Mononuclear cell (primary cell): ENCODE data around the gene PCDHB15. TPM values are rescaled to one million over a fixed set of nuclear protein-coding genes. Genes with fewer than 3 reads are reported as not detected.

ENCODE experiments used
- total RNA-seq: library from RNA; depleted of rRNA; stranded (reverse); fragments of >200 nt; gene quantifications from one replicate; pipeline ENCODE4 v1.2.3, GENCODE V29; 2012

Gene PCDHB15
- total RNA-seq, 1 donor: not detected

Other genes starting within 250 kb of the PCDHB15 start
- gene PCDHB1, start 194.0 kb upstream of the PCDHB15 start, total RNA-seq: under 0.01 TPM
- 0.10 TPM for gene PCDHB2, start 150.8 kb upstream of the PCDHB15 start, total RNA-seq
- gene PCDHB3, start 144.9 kb upstream of the PCDHB15 start, total RNA-seq: under 0.01 TPM
- not detected for gene PCDHB4, start 123.6 kb upstream of the PCDHB15 start, total RNA-seq
- gene PCDHB5, start 110.2 kb upstream of the PCDHB15 start, total RNA-seq: 0.10 TPM
- gene PCDHB6, start 95.3 kb upstream of the PCDHB15 start, total RNA-seq: not detected
- under 0.01 TPM for gene PCDHB7, start 72.8 kb upstream of the PCDHB15 start, total RNA-seq
- not detected for gene PCDHB8, start 67.6 kb upstream of the PCDHB15 start, total RNA-seq
- not detected for gene PCDHB16, start 63.0 kb upstream of the PCDHB15 start, total RNA-seq
- 0.31 TPM for gene PCDHB9, start 58.2 kb upstream of the PCDHB15 start, total RNA-seq
- not detected for gene PCDHB10, start 53.0 kb upstream of the PCDHB15 start, total RNA-seq
- not detected for gene PCDHB11, start 45.8 kb upstream of the PCDHB15 start, total RNA-seq
- not detected for gene PCDHB12, start 36.7 kb upstream of the PCDHB15 start, total RNA-seq
- not detected for gene PCDHB13, start 31.5 kb upstream of the PCDHB15 start, total RNA-seq
- gene PCDHB14, start 22.1 kb upstream of the PCDHB15 start, total RNA-seq: not detected
- 0.73 TPM for gene SLC25A2, start 58.7 kb downstream of the PCDHB15 start, total RNA-seq
- 76.5 TPM for gene TAF7, start 75.4 kb downstream of the PCDHB15 start, total RNA-seq
- not detected for gene PCDHGA1, start 85.1 kb downstream of the PCDHB15 start, total RNA-seq
- not detected for gene PCDHGA2, start 93.4 kb downstream of the PCDHB15 start, total RNA-seq
- gene PCDHGA3, start 98.4 kb downstream of the PCDHB15 start, total RNA-seq: 0.10 TPM
- gene PCDHGB1, start 104.7 kb downstream of the PCDHB15 start, total RNA-seq: not detected
- gene PCDHGA4, start 109.6 kb downstream of the PCDHB15 start, total RNA-seq: 0.21 TPM
- 0.63 TPM for gene PCDHGB2, start 114.6 kb downstream of the PCDHB15 start, total RNA-seq
- gene PCDHGA5, start 118.8 kb downstream of the PCDHB15 start, total RNA-seq: 0.21 TPM
- 0.63 TPM for gene PCDHGB3, start 124.8 kb downstream of the PCDHB15 start, total RNA-seq
- gene PCDHGA6, start 128.5 kb downstream of the PCDHB15 start, total RNA-seq: 0.10 TPM
- 0.42 TPM for gene PCDHGA7, start 137.3 kb downstream of the PCDHB15 start, total RNA-seq
- 0.31 TPM for gene PCDHGB4, start 142.3 kb downstream of the PCDHB15 start, total RNA-seq
- gene PCDHGA8, start 147.2 kb downstream of the PCDHB15 start, total RNA-seq: 0.10 TPM
- gene PCDHGB5, start 152.6 kb downstream of the PCDHB15 start, total RNA-seq: 0.84 TPM
- gene PCDHGA9, start 157.4 kb downstream of the PCDHB15 start, total RNA-seq: 0.42 TPM
- 0.63 TPM for gene PCDHGB6, start 162.6 kb downstream of the PCDHB15 start, total RNA-seq
- 0.52 TPM for gene PCDHGA10, start 167.6 kb downstream of the PCDHB15 start, total RNA-seq
- 0.31 TPM for gene PCDHGB7, start 172.3 kb downstream of the PCDHB15 start, total RNA-seq
- gene PCDHGA11, start 175.7 kb downstream of the PCDHB15 start, total RNA-seq: 0.21 TPM
- gene PCDHGA12, start 185.1 kb downstream of the PCDHB15 start, total RNA-seq: 0.10 TPM
- gene PCDHGC3, start 230.6 kb downstream of the PCDHB15 start, total RNA-seq: 0.42 TPM
- gene PCDHGC4, start 239.6 kb downstream of the PCDHB15 start, total RNA-seq: 0.10 TPM
- not detected for gene PCDHGC5, start 243.7 kb downstream of the PCDHB15 start, total RNA-seq